Nephron progenitor cell (in vitro differentiated cells): ENCODE results near the gene GPR176.

ENCODE experiments used
- DNase-seq: peaks from one replicate; pipeline ENCODE4 v3.0.0; 2021
- H3K27ac Mint-ChIP-seq: 2 replicates; pipeline ENCODE4 v1.8.0; 2021; ENCODE audit warnings: mild to moderate bottlenecking, moderate library complexity, mixed read lengths
- H3K27me3 Mint-ChIP-seq: 2 replicates; pipeline ENCODE4 v1.8.0; 2021; ENCODE audit warnings: mild to moderate bottlenecking, low read depth, mixed read lengths; ENCODE audit not compliant: poor library complexity
- H3K36me3 Mint-ChIP-seq: 2 replicates; pipeline ENCODE4 v1.8.0; 2021; ENCODE audit warnings: low read depth, mixed read lengths
- H3K4me1 Mint-ChIP-seq: 2 replicates; pipeline ENCODE4 v1.8.0; 2021; ENCODE audit warnings: mixed read lengths
- H3K4me3 Mint-ChIP-seq: 2 replicates; pipeline ENCODE4 v1.8.0; 2021; ENCODE audit warnings: mild to moderate bottlenecking, moderate library complexity, mixed read lengths
- H3K9me3 Mint-ChIP-seq: 2 replicates; pipeline ENCODE4 v1.8.0; 2021; ENCODE audit warnings: mild to moderate bottlenecking, moderate library complexity, mixed read lengths
- TF ChIP-seq, protein P1 (sequence below): fragments of 200-600 bp; sonication (generic); IDR thresholded peaks from 2 replicates; pipeline ENCODE4 v1.5.0; 2021; ENCODE audit warnings: antibody characterized with exemption

GPR176 gene

DNA sequence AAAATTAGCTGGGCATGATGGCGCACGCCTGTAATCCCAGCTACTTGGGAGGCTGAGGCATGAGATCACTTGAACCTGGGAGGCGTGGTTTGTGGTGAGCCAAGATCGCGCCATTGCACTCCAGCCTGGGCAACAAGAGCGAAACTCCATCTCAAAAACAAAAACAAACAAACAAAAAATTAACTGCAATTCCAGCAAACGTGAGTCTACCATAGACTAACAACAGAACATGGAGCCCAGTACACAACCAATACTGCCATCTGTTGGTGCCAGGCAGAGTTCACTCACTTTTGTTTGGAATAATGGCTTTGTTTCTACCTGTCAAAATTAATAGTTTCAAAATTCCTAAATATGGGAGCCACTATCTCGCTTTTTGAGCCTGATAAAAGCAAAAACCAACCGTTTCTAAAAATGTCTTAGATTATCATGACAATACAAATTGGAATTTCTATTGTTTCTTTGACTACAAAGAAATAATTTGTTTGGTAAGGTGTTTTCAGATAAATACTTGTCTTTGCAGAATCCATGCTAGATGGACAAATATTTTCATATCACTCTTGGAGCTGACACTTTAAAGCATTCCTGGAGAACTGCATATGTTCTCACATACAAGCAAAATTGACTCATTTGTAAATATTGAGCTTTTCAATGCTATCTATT is 45.0 kb downstream of the GPR176 start:
- H3K9me3 Mint-ChIP-seq, result no peaks in the 10 kb centered on the region
- no peak overlapping the region for H3K27ac Mint-ChIP-seq
- H3K4me3 Mint-ChIP-seq, result no peak overlapping the region
- TF ChIP-seq, protein P1, sequence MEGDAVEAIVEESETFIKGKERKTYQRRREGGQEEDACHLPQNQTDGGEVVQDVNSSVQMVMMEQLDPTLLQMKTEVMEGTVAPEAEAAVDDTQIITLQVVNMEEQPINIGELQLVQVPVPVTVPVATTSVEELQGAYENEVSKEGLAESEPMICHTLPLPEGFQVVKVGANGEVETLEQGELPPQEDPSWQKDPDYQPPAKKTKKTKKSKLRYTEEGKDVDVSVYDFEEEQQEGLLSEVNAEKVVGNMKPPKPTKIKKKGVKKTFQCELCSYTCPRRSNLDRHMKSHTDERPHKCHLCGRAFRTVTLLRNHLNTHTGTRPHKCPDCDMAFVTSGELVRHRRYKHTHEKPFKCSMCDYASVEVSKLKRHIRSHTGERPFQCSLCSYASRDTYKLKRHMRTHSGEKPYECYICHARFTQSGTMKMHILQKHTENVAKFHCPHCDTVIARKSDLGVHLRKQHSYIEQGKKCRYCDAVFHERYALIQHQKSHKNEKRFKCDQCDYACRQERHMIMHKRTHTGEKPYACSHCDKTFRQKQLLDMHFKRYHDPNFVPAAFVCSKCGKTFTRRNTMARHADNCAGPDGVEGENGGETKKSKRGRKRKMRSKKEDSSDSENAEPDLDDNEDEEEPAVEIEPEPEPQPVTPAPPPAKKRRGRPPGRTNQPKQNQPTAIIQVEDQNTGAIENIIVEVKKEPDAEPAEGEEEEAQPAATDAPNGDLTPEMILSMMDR, result peak; percentile 54
- peaks cover 2% of the 10 kb centered on the region for H3K4me1 Mint-ChIP-seq
- no peaks in the 10 kb centered on the region for H3K36me3 Mint-ChIP-seq
- H3K27me3 Mint-ChIP-seq, result peaks cover 9% of the 10 kb centered on the region
- DNase-seq, result peak; percentile 7

DNA sequence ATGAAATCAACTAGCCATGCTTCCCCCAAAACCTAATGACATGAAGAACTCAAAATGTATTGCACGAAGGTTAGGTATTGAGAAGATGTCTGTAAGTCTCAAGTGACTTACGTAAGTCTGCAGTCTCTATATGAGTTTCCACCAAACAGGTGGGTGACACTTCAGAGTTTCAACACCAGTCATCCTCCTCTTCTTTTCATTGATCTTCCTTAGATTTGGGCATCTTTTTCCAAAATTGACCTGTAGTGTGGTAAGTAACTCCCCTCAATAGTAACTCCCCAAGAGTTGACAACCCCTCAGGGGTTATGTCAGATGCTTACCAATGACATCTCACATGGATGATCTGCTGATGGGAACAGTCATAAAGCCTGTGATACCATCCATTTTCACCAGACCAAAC is 46.1 kb downstream of the GPR176 start:
- Mint-ChIP-seq H3K27ac (no peak overlapping the region), H3K36me3 (no peaks in the 10 kb centered on the region), H3K27me3 (peaks cover 9% of the 10 kb centered on the region), H3K4me1 (peaks cover 12% of the 10 kb centered on the region), H3K4me3 (no peak overlapping the region), H3K9me3 (no peaks in the 10 kb centered on the region)
- no peak for DNase-seq
- TF ChIP-seq, protein P1, result no peak

DNA sequence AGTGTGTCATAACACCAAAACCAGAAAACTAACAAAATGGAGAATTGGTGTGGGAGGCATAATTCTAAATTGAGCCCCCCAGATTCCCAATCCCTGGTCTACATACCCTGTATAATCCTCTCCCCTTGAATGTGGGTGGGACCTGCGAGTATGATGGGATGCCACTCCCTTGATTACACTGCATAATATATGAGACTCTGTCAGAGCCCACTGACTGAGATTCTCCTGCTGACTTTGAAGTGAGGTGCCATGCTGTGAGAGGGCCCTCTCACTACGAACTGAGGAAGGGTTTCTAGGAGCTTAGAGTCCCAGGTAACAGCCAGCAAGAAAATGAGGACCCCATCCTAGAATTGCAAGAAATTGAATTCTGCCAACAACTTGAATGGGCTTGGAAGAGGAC is 49.5 kb downstream of the GPR176 start:
- Mint-ChIP-seq H3K36me3 (no peaks in the 10 kb centered on the region), H3K4me1 (peaks cover 17% of the 10 kb centered on the region), H3K4me3 (no peak overlapping the region), H3K9me3 (no peaks in the 10 kb centered on the region), H3K27ac (no peak overlapping the region), H3K27me3 (peaks cover 5% of the 10 kb centered on the region)
- DNase-seq, result no peak
- TF ChIP-seq, protein P1, result no peak

DNA sequence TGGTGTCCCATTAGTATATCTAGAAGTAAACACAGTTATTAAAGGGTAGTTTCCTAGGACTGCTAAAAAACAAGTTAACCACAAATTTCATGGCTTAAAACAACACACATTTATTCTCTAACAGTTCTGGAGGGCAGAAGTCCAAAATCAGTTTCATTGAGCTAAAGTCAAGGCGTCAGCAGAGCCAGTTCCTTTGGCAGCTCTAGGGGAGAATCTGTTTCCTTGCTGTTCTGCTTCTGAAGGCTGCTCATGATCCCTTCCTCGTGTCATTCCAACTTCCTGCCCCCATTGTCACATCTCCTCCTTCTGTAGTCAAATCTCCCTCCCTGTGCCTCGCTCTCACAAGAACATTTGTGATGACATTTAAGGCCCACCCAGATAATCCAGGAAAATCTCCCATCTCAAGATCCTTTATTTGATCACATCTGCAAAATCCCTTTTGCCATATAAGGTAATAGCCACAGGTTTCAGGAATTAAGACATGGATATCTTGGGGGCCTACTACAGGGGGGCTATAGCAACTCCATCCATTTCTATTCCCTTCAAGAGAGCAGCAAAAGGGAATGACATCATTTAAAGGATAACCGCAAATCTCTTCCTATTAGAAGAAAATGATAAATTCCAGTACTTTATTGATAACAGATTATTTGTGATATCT is 50.1 kb downstream of the GPR176 start:
- TF ChIP-seq, protein P1, result no peak
- H3K27ac Mint-ChIP-seq, result no peak overlapping the region
- no peaks in the 10 kb centered on the region for H3K9me3 Mint-ChIP-seq
- peaks cover 17% of the 10 kb centered on the region for H3K4me1 Mint-ChIP-seq
- peaks cover 5% of the 10 kb centered on the region for H3K27me3 Mint-ChIP-seq
- no peak overlapping the region for H3K4me3 Mint-ChIP-seq
- H3K36me3 Mint-ChIP-seq, result no peaks in the 10 kb centered on the region
- DNase-seq, result no peak

DNA sequence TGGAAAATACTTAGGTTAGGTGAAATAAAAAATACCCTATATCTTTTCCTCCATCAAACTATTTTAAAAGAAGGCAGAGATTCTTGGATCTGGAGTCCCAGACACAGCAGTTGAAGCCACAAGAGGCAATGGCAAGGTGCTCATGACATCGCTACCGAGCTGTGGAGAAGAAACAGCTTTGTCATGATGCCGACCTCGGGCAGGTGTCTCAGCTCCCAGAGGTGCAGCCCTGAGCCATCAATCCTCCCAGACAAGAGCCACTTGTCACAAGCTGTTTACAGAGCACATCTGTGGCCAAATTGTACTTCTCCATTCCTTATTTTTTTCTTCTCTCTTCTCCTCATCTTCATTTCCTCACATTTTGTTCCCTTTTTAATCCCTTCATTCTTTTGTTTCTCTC is 50.8 kb downstream of the GPR176 start:
- H3K9me3 Mint-ChIP-seq, result no peaks in the 10 kb centered on the region
- no peak overlapping the region for H3K27ac Mint-ChIP-seq
- H3K4me1 Mint-ChIP-seq, result peaks cover 17% of the 10 kb centered on the region
- no peak for DNase-seq
- H3K27me3 Mint-ChIP-seq, result peaks cover 5% of the 10 kb centered on the region
- no peaks in the 10 kb centered on the region for H3K36me3 Mint-ChIP-seq
- H3K4me3 Mint-ChIP-seq, result no peak overlapping the region
- TF ChIP-seq, protein P1, result no peak

DNA sequence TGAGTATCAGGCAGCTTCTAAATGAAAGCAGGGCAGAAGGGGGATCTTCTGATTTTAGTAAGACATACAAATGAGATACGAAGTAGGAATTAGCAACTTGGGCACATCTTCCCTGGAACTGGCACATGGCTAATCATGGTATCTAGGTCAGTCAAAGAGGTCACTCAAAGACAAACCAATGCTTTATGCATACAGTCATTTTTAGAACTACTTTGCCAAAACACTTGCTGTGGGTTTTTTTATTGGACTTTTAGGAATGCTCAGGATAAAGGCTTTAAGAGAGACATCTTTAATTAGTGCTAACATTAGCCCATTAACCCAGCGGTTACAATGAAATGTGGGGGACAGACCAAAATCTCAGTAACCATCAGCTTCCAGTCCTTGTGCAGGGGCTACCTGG is 51.7 kb downstream of the GPR176 start:
- H3K27me3 Mint-ChIP-seq, result peaks cover 5% of the 10 kb centered on the region
- no peaks in the 10 kb centered on the region for H3K9me3 Mint-ChIP-seq
- H3K36me3 Mint-ChIP-seq, result no peaks in the 10 kb centered on the region
- no peak for DNase-seq
- TF ChIP-seq, protein P1, result no peak
- no peak overlapping the region for H3K27ac Mint-ChIP-seq
- H3K4me1 Mint-ChIP-seq, result peaks cover 17% of the 10 kb centered on the region
- H3K4me3 Mint-ChIP-seq, result no peak overlapping the region
